GM23248 (cell line): ENCODE measurements around the gene ORM1. TPM values are rescaled to one million over a fixed set of nuclear protein-coding genes. Genes with fewer than 3 reads are reported as not detected.

Source experiments
- DNase-seq: peaks from one replicate; pipeline ENCODE4 v3.0.0-alpha.2; 2015
- H2AFZ ChIP-seq: fragments of 200-600 bp; sonication (generic); 2 replicates; pipeline ENCODE4 v1.6.1; 2016; ENCODE audit warnings: antibody characterized with exemption
- H3F3A ChIP-seq: fragments of 200-600 bp; sonication (generic); 2 replicates; pipeline ENCODE4 v1.6.1; 2016; ENCODE audit warnings: mild to moderate bottlenecking, antibody characterized with exemption, mixed run types; ENCODE audit not compliant: insufficient read depth
- H3K27ac ChIP-seq: fragments of 200-600 bp; sonication (generic); 2 replicates; pipeline ENCODE4 v1.5.1; 2016; ENCODE audit warnings: mild to moderate bottlenecking
- H3K27me3 ChIP-seq: fragments of 200-600 bp; sonication (generic); replicated peaks from 2 replicates; pipeline ENCODE4 v1.6.1; 2016; ENCODE audit warnings: mild to moderate bottlenecking; ENCODE audit not compliant: insufficient read depth
- H3K36me3 ChIP-seq: fragments of 200-600 bp; sonication (generic); 2 replicates; pipeline ENCODE4 v1.6.1; 2016; ENCODE audit warnings: low read depth, mild to moderate bottlenecking
- H3K4me1 ChIP-seq: fragments of 200-600 bp; sonication (generic); 2 replicates; pipeline ENCODE4 v1.6.1; 2016; ENCODE audit warnings: mild to moderate bottlenecking; ENCODE audit not compliant: insufficient read depth
- H3K4me2 ChIP-seq: fragments of 200-600 bp; sonication (generic); one replicate; pipeline ENCODE4 v1.6.1; 2016; ENCODE audit warnings: mild to moderate bottlenecking; ENCODE audit not compliant: unreplicated experiment
- H3K4me3 ChIP-seq: fragments of 200-600 bp; sonication (generic); 2 replicates; pipeline ENCODE4 v1.5.1; 2016; ENCODE audit warnings: mild to moderate bottlenecking
- H3K79me2 ChIP-seq: fragments of 200-600 bp; sonication (generic); 2 replicates; pipeline ENCODE4 v1.6.1; 2016; ENCODE audit warnings: mild to moderate bottlenecking; ENCODE audit not compliant: insufficient read depth
- H3K9ac ChIP-seq: fragments of 200-600 bp; sonication (generic); 2 replicates; pipeline ENCODE4 v1.6.1; 2016; ENCODE audit warnings: mild to moderate bottlenecking
- H3K9me2 ChIP-seq: fragments of 200-600 bp; sonication (generic); 2 replicates; pipeline ENCODE4 v1.6.1; 2016; ENCODE audit warnings: mixed run types, mild to moderate bottlenecking, moderate library complexity; ENCODE audit not compliant: insufficient read depth
- H3K9me3 ChIP-seq: fragments of 200-600 bp; sonication (generic); one replicate; pipeline ENCODE4 v1.6.1; 2017; ENCODE audit warnings: low read depth
- H4K20me1 ChIP-seq: fragments of 200-600 bp; sonication (generic); 2 replicates; pipeline ENCODE4 v1.6.0; 2016; ENCODE audit not compliant: insufficient read depth
- EZH2 ChIP-seq: fragments of 200-600 bp; sonication (generic); IDR thresholded peaks from 2 replicates; pipeline ENCODE4 v1.6.1; 2018; ENCODE audit warnings: antibody characterized with exemption, mild to moderate bottlenecking; ENCODE audit not compliant: insufficient read depth, poor library complexity, severe bottlenecking
- EZH2phosphoT487 ChIP-seq: fragments of 200-600 bp; sonication (generic); IDR thresholded peaks from 2 replicates; pipeline ENCODE4 v1.6.1; 2018; ENCODE audit warnings: antibody characterized with exemption, moderate library complexity, mild to moderate bottlenecking, low read depth; ENCODE audit not compliant: insufficient read depth
- WGBS, 2 experiments: methylation state at CpG; one replicate each; pipeline ENCODE4 v1.1.6; 2015 to 2017; ENCODE audit warnings: low lambda C conversion rate in 2 of 2, low coverage in 1 of 2; ENCODE audit errors: missing lambda C conversion rate in 2 of 2; 5-methylcytosine and 5-hydroxymethylcytosine counted together
- in situ Hi-C: fragments of 300-500 bp; cut with MboI; formaldehyde crosslinking; loops from 2 replicates; pipeline ENCODE4 v1.15.0; 2020
- polyA plus RNA-seq: library from polyadenylated mRNA; unstranded; fragments of >200 nt; fragmentation: Nextera tagmentation; extraction: Ambion mirVana; gene quantifications from 2 replicates; pipeline ENCODE4 v1.2.1, GENCODE V29; 2016
- total RNA-seq: library from RNA; depleted of rRNA; stranded (reverse); fragments of >200 nt; shearing (Covaris generic); gene quantifications from 2 replicates; pipeline ENCODE4 v1.2.3, GENCODE V29; 2014

The ORM1 gene
- total and polyA plus RNA-seq, 2 experiments from 2014 or later, result not detected

- in situ Hi-C loops, result no loop called here
- H3K4me3 ChIP-seq, result no peak overlapping the region
- TF ChIP-seq EZH2phosphoT487 (no peak), EZH2 (no peak)
- H3K9me2 ChIP-seq, result no peaks in the 10 kb centered on the region
- no peak overlapping the region for H3K4me2 ChIP-seq
- no peaks in the 10 kb centered on the region for H4K20me1 ChIP-seq
- no peaks in the 10 kb centered on the region for H3K4me1 ChIP-seq
- no peaks in the 10 kb centered on the region for H3K79me2 ChIP-seq
- no peaks in the 10 kb centered on the region for H3K9me3 ChIP-seq
- no peak overlapping the region for H3K27ac ChIP-seq
- no peaks in the 10 kb centered on the region for H3F3A ChIP-seq
- H3K27me3 ChIP-seq, result no peaks in the 10 kb centered on the region; the same call in 1 of the 2 replicates
- H3K36me3 ChIP-seq, result no peaks in the 10 kb centered on the region
- no peak overlapping the region for H3K9ac ChIP-seq
- DNase-seq, result no peak
- WGBS, 2 experiments, result 68 to 76% methylated on average over 2 of the region's 2 CpGs
- no peak overlapping the region for H2AFZ ChIP-seq
Measured at GRCh38 chr9:114335745-114336144, 12.8 kb downstream of the ORM1 start.

GRCh38 chr9:114336157-114336556 is 13.3 kb downstream of the ORM1 start:
- no peak for DNase-seq
- no peaks in the 10 kb centered on the region for H3K4me1 ChIP-seq
- H4K20me1 ChIP-seq, result no peaks in the 10 kb centered on the region
- H3K27ac ChIP-seq, result no peak overlapping the region
- H3K9ac ChIP-seq, result no peak overlapping the region
- TF ChIP-seq EZH2, result no peak
- no peak for TF ChIP-seq EZH2phosphoT487
- WGBS, 2 experiments, result 89 to 90% methylated on average over 10 of the region's 10 CpGs
- H3K9me2 ChIP-seq, result no peaks in the 10 kb centered on the region
- no peaks in the 10 kb centered on the region for H3K27me3 ChIP-seq
- H3K36me3 ChIP-seq, result no peaks in the 10 kb centered on the region
- no peak overlapping the region for H3K4me2 ChIP-seq
- no peaks in the 10 kb centered on the region for H3K79me2 ChIP-seq
- no peak overlapping the region for H3K4me3 ChIP-seq
- no peaks in the 10 kb centered on the region for H3K9me3 ChIP-seq
- H2AFZ ChIP-seq, result no peak overlapping the region
- H3F3A ChIP-seq, result no peaks in the 10 kb centered on the region
- in situ Hi-C loops, result no loop called here

- in situ Hi-C loops, result no loop called here
- Histone ChIP-seq H3K9me2 (no peaks in the 10 kb centered on the region), H3K27ac (no peak overlapping the region), H4K20me1 (no peaks in the 10 kb centered on the region), H3K79me2 (no peaks in the 10 kb centered on the region), H3F3A (no peaks in the 10 kb centered on the region), H3K36me3 (no peaks in the 10 kb centered on the region), H2AFZ (no peak overlapping the region), H3K4me3 (no peak overlapping the region), H3K9ac (no peak overlapping the region), H3K9me3 (no peaks in the 10 kb centered on the region), H3K4me1 (no peaks in the 10 kb centered on the region), H3K4me2 (no peak overlapping the region), H3K27me3 (no peaks in the 10 kb centered on the region)
- 87 to 88% methylated on average over 23 of the region's 23 CpGs for WGBS, 2 experiments
- TF ChIP-seq EZH2phosphoT487 (no peak), EZH2 (no peak)
- no peak for DNase-seq
Measured at GRCh38 chr9:114336699-114337395, 13.9 kb downstream of the ORM1 start.

GRCh38 chr9:114338187-114338586 is 15.3 kb downstream of the ORM1 start:
- Histone ChIP-seq H3K27ac (no peak overlapping the region), H3F3A (no peaks in the 10 kb centered on the region), H3K4me3 (no peak overlapping the region), H3K79me2 (no peaks in the 10 kb centered on the region), H3K9me3 (no peaks in the 10 kb centered on the region), H3K9ac (no peak overlapping the region), H3K36me3 (peaks cover 4% of the 10 kb centered on the region; the same call in 1 of the 2 replicates), H3K27me3 (no peaks in the 10 kb centered on the region), H3K9me2 (no peaks in the 10 kb centered on the region), H3K4me2 (no peak overlapping the region), H2AFZ (no peak overlapping the region), H3K4me1 (no peaks in the 10 kb centered on the region), H4K20me1 (no peaks in the 10 kb centered on the region)
- no peak for TF ChIP-seq EZH2
- TF ChIP-seq EZH2phosphoT487, result no peak
- in situ Hi-C loops, result no loop called here
- DNase-seq, result no peak
- WGBS, 2 experiments, result 86 to 92% methylated on average over 2 of the region's 2 CpGs
